GM18498 (cell line): ENCODE data around the gene CX3CL1.
"Not testable (repeated sequence)": the region's sequence is repeated elsewhere in the genome, so short reads cannot be mapped to it uniquely, and the experiment has no call there.

Experiments used
- ATAC-seq: cut with Tn5 transposase; IDR thresholded peaks from one replicate; pipeline ENCODE4 v1.9.1; 2021; ENCODE audit warnings: mild to moderate bottlenecking, moderate library complexity; ENCODE audit not compliant: unreplicated experiment

The CX3CL1 gene

DNA sequence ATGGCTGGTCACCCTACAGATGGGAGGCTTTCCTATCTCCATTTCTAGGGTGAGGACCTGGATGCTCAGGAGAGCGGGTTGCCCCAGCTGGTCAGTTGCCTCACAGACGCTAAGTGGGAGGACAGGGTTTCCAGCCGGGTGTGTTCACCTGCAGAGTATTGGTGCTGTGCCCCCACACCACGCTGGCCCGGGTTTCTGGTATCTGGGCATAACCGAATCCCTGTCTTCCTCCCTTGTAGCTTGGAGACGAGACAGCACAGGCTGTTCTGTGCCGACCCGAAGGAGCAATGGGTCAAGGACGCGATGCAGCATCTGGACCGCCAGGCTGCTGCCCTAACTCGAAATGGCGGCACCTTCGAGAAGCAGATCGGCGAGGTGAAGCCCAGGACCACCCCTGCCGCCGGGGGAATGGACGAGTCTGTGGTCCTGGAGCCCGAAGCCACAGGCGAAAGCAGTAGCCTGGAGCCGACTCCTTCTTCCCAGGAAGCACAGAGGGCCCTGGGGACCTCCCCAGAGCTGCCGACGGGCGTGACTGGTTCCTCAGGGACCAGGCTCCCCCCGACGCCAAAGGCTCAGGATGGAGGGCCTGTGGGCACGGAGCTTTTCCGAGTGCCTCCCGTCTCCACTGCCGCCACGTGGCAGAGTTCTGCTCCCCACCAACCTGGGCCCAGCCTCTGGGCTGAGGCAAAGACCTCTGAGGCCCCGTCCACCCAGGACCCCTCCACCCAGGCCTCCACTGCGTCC lies 9.7 kb downstream of the CX3CL1 start:
- ATAC-seq = no peak

- ATAC-seq = no peak
Observed at GRCh38 chr16:57382535-57383275, 10.4 kb downstream of the CX3CL1 start.

DNA sequence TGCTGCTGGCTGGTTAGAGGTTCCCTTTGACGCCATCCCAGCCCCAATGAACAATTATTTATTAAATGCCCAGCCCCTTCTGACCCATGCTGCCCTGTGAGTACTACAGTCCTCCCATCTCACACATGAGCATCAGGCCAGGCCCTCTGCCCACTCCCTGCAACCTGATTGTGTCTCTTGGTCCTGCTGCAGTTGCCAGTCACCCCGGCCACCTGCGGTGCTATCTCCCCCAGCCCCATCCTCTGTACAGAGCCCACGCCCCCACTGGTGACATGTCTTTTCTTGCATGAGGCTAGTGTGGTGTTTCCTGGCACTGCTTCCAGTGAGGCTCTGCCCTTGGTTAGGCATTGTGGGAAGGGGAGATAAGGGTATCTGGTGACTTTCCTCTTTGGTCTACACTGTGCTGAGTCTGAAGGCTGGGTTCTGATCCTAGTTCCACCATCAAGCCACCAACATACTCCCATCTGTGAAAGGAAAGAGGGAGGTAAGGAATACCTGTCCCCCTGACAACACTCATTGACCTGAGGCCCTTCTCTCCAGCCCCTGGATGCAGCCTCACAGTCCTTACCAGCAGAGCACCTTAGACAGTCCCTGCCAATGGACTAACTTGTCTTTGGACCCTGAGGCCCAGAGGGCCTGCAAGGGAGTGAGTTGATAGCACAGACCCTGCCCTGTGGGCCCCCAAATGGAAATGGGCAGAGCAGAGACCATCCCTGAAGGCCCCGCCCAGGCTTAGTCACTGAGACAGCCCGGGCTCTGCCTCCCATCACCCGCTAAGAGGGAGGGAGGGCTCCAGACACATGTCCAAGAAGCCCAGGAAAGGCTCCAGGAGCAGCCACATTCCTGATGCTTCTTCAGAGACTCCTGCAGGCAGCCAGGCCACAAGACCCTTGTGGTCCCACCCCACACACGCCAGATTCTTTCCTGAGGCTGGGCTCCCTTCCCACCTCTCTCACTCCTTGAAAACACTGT lies 11.3 kb downstream of the CX3CL1 start:
- no peak for ATAC-seq

- ATAC-seq = no peak
Observed at GRCh38 chr16:57384248-57385070, 12.2 kb downstream of the CX3CL1 start.

GRCh38 chr16:57385083-57385482 lies 12.8 kb downstream of the CX3CL1 start:
- ATAC-seq = no peak

DNA sequence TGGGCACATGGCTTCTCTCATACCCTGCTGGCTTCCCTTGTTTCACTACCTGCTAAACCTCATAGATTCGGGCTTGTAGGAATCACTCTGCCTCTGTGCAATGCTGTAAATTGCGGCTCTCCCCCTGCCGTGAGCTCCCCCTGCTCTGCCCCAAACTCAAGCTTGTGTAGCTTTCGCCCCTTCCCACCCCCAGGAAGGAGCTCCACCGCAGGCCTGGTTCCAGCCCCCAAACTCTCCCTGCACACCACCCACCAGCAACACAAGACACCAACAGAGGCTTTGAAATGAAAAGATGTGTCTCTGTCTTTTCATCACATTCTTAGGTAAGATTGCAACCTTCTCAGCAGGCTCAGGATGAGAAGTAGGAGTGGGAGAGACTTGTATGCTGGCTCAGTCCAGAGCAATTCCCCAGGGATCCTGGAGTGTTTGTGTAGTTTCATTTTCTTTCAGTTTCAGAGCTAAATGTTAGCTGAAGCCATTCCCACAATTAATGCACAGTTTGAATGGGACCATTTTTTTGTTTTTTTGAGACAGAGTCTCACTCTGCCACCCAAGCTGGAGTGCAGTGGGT lies 14.2 kb downstream of the CX3CL1 start:
- no peak for ATAC-seq

DNA sequence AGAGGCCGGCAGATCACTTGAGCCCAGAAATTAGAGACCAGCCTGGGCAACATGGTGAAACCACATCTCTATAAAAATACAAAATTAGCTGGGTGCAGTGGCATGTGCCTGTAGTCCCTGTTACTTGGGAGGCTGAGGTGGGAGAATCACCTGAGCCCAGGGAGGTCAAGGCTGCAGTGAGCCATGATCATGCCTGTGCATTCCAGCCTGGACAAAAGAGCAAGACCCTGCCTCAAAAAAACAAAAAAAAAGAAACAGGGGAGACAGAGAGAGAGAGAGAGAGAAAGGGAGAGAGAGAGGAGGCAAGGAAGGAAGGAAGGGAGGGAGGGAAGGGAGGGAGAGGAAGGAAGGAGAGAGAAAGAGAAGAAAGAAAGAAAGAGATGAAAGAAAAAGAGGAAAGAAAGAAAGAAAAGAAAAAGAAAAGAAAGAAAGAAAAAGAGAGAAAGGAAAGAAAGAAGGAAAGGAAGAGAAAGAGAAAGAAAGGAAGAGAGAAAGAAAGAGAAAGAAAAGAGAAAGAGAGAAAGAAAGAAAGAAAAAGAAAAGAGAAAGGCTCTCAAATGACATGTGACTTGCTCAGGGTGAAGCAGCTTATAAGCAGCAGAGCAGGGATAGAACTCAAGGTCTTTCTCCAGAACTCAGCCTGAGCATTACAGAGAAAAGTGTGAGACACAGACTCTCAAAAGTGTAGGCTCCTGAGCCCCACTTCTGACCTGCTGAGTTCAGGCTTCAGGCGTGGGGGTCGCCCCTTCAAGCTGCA lies 15.5 kb downstream of the CX3CL1 start:
- no peak for ATAC-seq

- no peak for ATAC-seq
Observed at GRCh38 chr16:57388359-57389086, 16.2 kb downstream of the CX3CL1 start.

- no peak for ATAC-seq
Observed at GRCh38 chr16:57389087-57389468, 16.8 kb downstream of the CX3CL1 start.

DNA sequence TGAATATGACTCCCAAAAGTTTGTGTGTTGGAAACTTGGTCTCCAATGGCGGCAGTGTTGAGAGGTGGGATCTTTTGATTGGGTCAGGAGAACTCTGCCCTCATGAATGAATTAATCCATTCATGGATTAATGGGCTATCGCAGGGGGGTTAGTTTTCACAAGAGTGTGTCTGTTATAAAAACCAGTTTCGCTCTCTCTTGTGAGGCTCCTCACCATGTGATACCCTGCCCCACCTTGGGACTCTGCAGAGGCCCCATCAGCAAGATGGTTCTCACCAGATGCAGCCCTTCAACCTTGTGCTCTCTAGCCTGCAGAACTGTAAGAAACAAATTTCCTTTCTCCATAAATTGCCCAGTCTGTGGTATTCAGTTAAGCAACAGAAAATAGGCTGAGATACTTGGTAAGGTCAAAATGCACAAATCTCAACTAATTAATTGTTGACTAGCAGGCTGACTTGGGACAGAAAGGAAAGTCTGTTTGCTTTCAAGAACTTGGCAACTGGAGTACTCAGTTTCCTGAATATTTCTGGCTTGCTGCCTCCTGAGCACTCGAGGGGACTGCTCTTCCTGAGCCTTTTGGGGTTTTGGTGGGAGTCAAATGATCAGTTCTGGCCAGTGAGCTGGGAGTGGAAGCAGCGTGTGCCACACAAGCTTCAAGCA lies 18.5 kb downstream of the CX3CL1 start:
- no peak for ATAC-seq

GRCh38 chr16:57391300-57391699 lies 19.0 kb downstream of the CX3CL1 start:
- no peak for ATAC-seq

DNA sequence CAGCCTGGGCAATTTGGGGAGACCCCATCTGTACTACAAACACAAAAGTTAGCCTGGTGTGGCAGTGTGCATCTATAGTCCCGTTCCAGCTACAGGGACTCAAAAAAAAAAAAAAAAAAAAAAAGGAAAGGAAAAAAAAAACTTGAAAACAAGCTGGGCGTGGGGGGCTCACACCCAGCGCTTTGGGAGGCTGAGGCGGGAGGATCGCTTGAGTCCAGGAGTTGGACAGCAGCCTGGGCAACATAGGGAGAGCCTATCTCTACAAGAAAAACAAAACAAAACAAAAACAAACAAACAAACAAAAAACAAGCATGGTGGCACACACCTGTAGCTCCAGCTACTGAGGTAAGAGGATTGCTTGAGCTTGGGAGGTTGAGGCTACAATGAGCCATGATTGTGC lies 19.4 kb downstream of the CX3CL1 start:
- no peak for ATAC-seq

- ATAC-seq = no peak
Observed at GRCh38 chr16:57392694-57393093, 20.4 kb downstream of the CX3CL1 start.

- ATAC-seq = no peak
Observed at GRCh38 chr16:57394444-57394843, 22.2 kb downstream of the CX3CL1 start.

- ATAC-seq = no peak
Observed at GRCh38 chr16:57395026-57395425, 22.7 kb downstream of the CX3CL1 start.

- no peak for ATAC-seq
Observed at GRCh38 chr16:57396786-57397185, 24.5 kb downstream of the CX3CL1 start.

DNA sequence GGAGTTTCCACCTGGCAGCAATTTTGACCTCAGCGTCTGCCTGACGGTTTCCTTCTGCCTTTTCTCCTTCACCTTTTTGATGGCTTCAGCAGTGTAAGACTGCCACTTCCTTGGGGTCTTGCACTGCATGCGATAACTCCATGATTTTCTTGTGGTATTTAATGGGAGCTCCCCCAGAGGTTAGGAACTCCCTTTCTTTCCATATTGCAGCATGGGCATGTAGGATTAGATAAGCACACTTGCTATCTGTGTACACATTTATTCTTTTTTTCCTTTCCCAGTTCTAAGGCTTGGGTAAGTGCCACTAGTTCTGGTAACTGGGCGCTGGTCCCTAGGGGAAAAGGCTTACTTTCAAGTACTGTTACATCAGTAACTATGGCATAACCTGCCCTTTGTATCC lies 25.2 kb downstream of the CX3CL1 start:
- not testable (repeated sequence) for ATAC-seq

DNA sequence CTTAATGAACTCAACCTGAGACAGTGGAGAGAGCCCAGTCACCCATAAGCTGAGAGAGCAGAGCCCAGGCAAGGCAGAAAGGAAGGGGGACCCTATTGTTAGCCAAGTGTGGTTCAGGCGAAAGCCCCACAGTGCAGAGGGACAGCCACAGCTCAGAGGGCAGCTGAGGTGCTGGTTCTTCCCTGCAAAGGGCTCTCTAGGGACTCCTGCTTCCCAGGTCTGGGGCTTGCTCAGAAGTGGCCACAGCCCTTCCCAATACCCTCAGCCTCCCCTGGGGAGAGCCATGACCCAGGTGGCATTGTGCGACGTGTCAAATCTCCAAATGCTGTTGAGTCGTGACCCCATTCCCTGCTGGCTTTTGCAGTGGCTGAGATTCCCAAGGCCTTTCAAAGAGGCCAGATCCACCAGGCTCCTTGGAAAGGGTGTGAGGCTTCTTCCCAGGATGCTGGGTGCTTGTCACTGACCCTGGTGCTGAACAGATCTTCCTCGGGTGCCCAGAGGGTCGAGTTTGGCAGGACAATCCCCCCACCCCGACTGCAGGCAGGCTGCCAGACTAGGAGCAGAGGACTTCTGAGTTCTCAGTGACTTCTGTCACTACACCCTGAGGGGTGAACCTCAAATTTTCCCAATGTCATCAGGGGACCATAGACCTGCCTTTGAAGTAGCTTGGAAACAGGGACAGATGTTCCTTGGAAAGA lies 29.8 kb downstream of the CX3CL1 start:
- ATAC-seq = no peak
